ENCODE results near the gene GLOD4.
"Not testable (repeated sequence)": the region's sequence is repeated elsewhere in the genome, so short reads cannot be mapped to it uniquely, and the experiment has no call there.

GLOD4 gene

GRCh38 chr17:774313-774584 is 7.8 kb downstream of the GLOD4 start:
- no peak for DNase-seq (ENCODE audit: low spot score)

- peak; percentile 34 for DNase-seq (ENCODE audit: low spot score)
Measured at GRCh38 chr17:773467-774312, 8.4 kb downstream of the GLOD4 start.

GRCh38 chr17:773016-773415 is 9.1 kb downstream of the GLOD4 start:
- DNase-seq (ENCODE audit: low spot score): no peak

GRCh38 chr17:767076-767475 is 15.0 kb downstream of the GLOD4 start:
- DNase-seq (ENCODE audit: low spot score): no peak

- DNase-seq (ENCODE audit: low spot score): no peak
Measured at GRCh38 chr17:760371-760770, 21.7 kb downstream of the GLOD4 start.

GRCh38 chr17:759964-760363 is 22.1 kb downstream of the GLOD4 start:
- no peak for DNase-seq (ENCODE audit: low spot score)

GRCh38 chr17:756010-756567 is 26.0 kb downstream of the GLOD4 start:
- not testable (repeated sequence) for DNase-seq (ENCODE audit: low spot score)

GRCh38 chr17:755319-755961 is 26.6 kb downstream of the GLOD4 start:
- not testable (repeated sequence) for DNase-seq (ENCODE audit: low spot score)

GRCh38 chr17:753418-753817 is 28.7 kb downstream of the GLOD4 start:
- no peak for DNase-seq (ENCODE audit: low spot score)

- peak; percentile 49 for DNase-seq (ENCODE audit: low spot score)
Measured at GRCh38 chr17:752620-753219, 29.4 kb downstream of the GLOD4 start.

GRCh38 chr17:752002-752619 is 30.0 kb downstream of the GLOD4 start, which contains the start of gene GEMIN4:
Gene GEMIN4, minus strand, starts transcription at chr17:752264. Its CDS starts 122 bp downstream, at chr17:752142.
- peak; percentile 93 for DNase-seq (ENCODE audit: low spot score)

- no peak for DNase-seq (ENCODE audit: low spot score)
Measured at GRCh38 chr17:751269-752001, 30.6 kb downstream of the GLOD4 start.

- peak; percentile 44 for DNase-seq (ENCODE audit: low spot score)
Measured at GRCh38 chr17:750431-751037, 31.5 kb downstream of the GLOD4 start.

- DNase-seq (ENCODE audit: low spot score): not testable (repeated sequence)
Measured at GRCh38 chr17:749359-749758, 32.7 kb downstream of the GLOD4 start.

- not testable (repeated sequence) for DNase-seq (ENCODE audit: low spot score)
Measured at GRCh38 chr17:748604-749003, 33.5 kb downstream of the GLOD4 start.

- DNase-seq (ENCODE audit: low spot score): no peak
Measured at GRCh38 chr17:746783-747629, 35.1 kb downstream of the GLOD4 start.

GRCh38 chr17:746181-746580 is 35.9 kb downstream of the GLOD4 start:
- no peak for DNase-seq (ENCODE audit: low spot score)

GRCh38 chr17:745406-745805 is 36.7 kb downstream of the GLOD4 start:
- DNase-seq (ENCODE audit: low spot score): no peak

- no peak for DNase-seq (ENCODE audit: low spot score)
Measured at GRCh38 chr17:744937-745336, 37.1 kb downstream of the GLOD4 start.

GRCh38 chr17:743139-743538 is 38.9 kb downstream of the GLOD4 start:
- DNase-seq (ENCODE audit: low spot score): no peak

Measured in D341Med (cell line).